BJ (cell line): ENCODE results near the gene MARK3. TPM values are rescaled to one million over a fixed set of nuclear protein-coding genes. Genes with fewer than 3 reads are reported as not detected.
A peak's percentile ranks its signal among the peaks of the same experiment; 100 is the strongest.

Source experiments
- CTCF ChIA-PET: fragments of 350-600 bp; formaldehyde crosslinking; extraction: SDS; loops from one replicate; lab custom pipeline; 2021; ENCODE audit warnings: antibody characterized with exemption, inconsistent platforms; lab: Yijun Ruan, JAX
- POLR2A ChIA-PET: fragments of 300-600 bp; sonication (Branson Sonifier 250); formaldehyde crosslinking; extraction: SDS; loops from one replicate; lab custom pipeline; 2021; ENCODE audit warnings: antibody characterized with exemption; lab: Charles Lee
- DNase-seq: peaks from one replicate; pipeline ENCODE4 v3.0.0-alpha.2; 2011; ENCODE audit warnings: low read depth
- H3K27me3 ChIP-seq: 2 replicates; pipeline ENCODE4 v1.6.0; 2011; ENCODE audit warnings: low read length; ENCODE audit not compliant: control insufficient read depth, insufficient read depth
- H3K36me3 ChIP-seq: 2 replicates; pipeline ENCODE4 v1.5.1; 2011; ENCODE audit warnings: low read length; ENCODE audit not compliant: control insufficient read depth, insufficient read depth
- H3K4me3 ChIP-seq: 2 replicates; pipeline ENCODE4 v1.5.1; 2011; ENCODE audit warnings: low read depth, mild to moderate bottlenecking, control low read depth, low read length
- polyA plus RNA-seq: library from polyadenylated mRNA; depleted of rRNA; stranded (reverse); fragments of >200 nt; gene quantifications from 2 replicates; pipeline ENCODE4 v1.2.3, GENCODE V29; 2011
- TF ChIP-seq, protein P1 (sequence below): IDR thresholded peaks from 2 replicates; pipeline ENCODE4 v1.5.1; 2011; ENCODE audit warnings: low read depth, mild to moderate bottlenecking, control low read depth, inconsistent platforms, low read length, moderate library complexity; ENCODE audit not compliant: insufficient read depth

Gene MARK3
- polyA plus RNA-seq, 1 experiment = 73.9 TPM

DNA sequence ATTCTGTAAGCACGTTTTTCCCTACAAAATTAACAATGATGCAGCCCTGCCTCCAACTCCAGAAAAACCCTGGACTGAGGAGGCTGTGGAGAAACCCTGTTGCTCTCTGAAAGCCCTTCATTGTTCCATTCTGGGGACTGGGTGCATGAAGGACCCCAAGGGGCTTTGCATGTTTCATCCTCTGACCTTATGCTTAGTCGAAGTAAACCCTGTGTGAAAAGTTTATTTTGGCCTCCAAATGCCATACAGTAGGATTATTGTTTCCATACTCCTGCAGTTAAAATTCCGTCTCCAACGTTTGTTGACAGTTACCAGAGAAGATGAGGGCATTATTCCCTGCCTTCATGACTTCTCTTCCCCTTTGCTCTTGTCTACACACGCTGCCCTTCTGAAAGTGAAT lies 91.4 kb downstream of the MARK3 start:
- POLR2A ChIA-PET = no interaction called here
- TF ChIP-seq, protein P1, sequence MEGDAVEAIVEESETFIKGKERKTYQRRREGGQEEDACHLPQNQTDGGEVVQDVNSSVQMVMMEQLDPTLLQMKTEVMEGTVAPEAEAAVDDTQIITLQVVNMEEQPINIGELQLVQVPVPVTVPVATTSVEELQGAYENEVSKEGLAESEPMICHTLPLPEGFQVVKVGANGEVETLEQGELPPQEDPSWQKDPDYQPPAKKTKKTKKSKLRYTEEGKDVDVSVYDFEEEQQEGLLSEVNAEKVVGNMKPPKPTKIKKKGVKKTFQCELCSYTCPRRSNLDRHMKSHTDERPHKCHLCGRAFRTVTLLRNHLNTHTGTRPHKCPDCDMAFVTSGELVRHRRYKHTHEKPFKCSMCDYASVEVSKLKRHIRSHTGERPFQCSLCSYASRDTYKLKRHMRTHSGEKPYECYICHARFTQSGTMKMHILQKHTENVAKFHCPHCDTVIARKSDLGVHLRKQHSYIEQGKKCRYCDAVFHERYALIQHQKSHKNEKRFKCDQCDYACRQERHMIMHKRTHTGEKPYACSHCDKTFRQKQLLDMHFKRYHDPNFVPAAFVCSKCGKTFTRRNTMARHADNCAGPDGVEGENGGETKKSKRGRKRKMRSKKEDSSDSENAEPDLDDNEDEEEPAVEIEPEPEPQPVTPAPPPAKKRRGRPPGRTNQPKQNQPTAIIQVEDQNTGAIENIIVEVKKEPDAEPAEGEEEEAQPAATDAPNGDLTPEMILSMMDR = no peak
- CTCF ChIA-PET = no interaction called here
- peaks cover 17% of the 10 kb centered on the region for H3K36me3 ChIP-seq
- DNase-seq = no peak
- no peaks in the 10 kb centered on the region for H3K27me3 ChIP-seq
- H3K4me3 ChIP-seq = no peak overlapping the region

DNA sequence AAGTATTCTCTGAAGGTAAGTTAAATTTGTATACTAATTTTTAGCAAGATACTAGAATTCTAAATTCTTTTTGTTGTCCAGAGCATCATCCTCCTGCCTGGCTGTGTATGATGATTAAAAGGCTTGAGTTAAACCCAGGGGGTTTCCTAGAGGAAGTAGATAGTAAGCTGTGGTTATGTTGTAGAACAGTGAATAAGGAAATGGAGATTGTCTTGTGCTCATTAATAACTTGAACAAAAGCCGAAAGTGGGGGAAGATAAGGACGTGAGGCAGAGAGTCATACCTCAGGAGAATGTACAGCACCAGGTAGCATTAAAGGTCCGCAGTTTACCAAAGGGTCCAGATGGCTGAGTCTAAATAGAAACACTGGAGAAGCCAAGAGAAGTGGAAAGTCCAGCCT lies 95.4 kb downstream of the MARK3 start:
- TF ChIP-seq, protein P1 = no peak
- no peak for DNase-seq
- ChIA-PET CTCF (no interaction called here), POLR2A (no interaction called here)
- Histone ChIP-seq H3K36me3 (peaks cover 12% of the 10 kb centered on the region), H3K27me3 (no peaks in the 10 kb centered on the region), H3K4me3 (no peak overlapping the region)

- no peak overlapping the region for H3K4me3 ChIP-seq
- peaks cover 7% of the 10 kb centered on the region for H3K36me3 ChIP-seq
- TF ChIP-seq, protein P1 = no peak
- ChIA-PET POLR2A (no interaction called here), CTCF (no interaction called here)
- H3K27me3 ChIP-seq = no peaks in the 10 kb centered on the region
- peak; percentile 27 for DNase-seq
These were observed 98.4 kb downstream of the MARK3 start for GRCh38 chr14:103483600-103483999.

DNA sequence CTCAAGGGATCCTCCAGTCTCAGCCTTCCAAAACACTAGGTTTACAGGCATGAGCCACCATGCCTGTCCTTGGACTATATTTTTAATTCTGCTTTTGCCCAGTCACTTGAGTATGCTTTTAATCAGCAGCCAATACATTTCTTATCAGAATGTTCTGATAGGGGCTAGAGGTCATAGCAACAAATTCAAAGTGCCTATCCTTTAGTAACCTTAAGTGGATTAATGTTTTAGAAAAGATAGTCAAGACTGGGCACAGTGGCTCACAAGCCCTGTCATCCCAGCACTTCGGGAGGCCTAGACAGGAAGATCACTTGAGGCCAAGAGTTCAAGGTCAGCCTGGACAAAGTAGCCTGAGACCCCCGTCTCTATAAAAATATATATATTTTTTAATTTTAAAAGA lies 100.3 kb downstream of the MARK3 start:
- Histone ChIP-seq H3K27me3 (no peaks in the 10 kb centered on the region), H3K36me3 (0 out of 2 replicates have a peak, but pooled peaks cover 5% of the 10 kb centered on the region), H3K4me3 (no peak overlapping the region)
- no peak for DNase-seq
- CTCF ChIA-PET = interaction anchor here (0.6 kb wide), 1 partner anchor 74 kb away, joined by 4 read pairs; no protein-coding TSS in a partner anchor
- POLR2A ChIA-PET = no interaction called here
- TF ChIP-seq, protein P1 = no peak

DNA sequence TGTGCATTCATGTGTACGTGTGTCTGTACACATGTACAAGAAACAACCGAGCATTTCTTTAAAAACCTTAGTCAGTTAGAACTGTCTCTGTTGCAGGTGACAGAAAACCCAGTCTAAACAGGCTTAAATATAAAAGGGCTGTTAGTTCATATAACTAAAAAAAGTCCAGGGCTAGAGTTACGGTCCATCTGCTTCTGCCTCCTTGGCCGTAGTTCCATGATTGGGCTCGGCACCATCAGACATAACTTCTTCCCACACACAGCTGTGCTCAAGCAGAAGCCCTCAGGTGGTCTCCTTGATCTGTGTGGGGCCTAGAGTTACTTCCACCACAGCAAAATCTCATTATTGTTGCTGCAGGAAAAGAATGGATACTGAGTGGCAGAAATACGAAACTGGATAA lies 102.9 kb downstream of the MARK3 start:
- ChIA-PET CTCF (interaction anchor here (1.0 to 1.9 kb wide), 2 partner anchors 59 to 94 kb away, joined by 4 to 7 read pairs; no protein-coding TSS in a partner anchor), POLR2A (no interaction called here)
- peaks cover 11% of the 10 kb centered on the region for H3K36me3 ChIP-seq
- no peaks in the 10 kb centered on the region for H3K27me3 ChIP-seq
- DNase-seq = no peak
- TF ChIP-seq, protein P1 = no peak
- no peak overlapping the region for H3K4me3 ChIP-seq
